HEK293 (cell line): Measurements from ENCODE around the gene MRPL14.
A peak's percentile ranks its signal among the peaks of the same experiment; 100 is the strongest.

Source experiments
- CTCF ChIA-PET: fragments of 350-600 bp; formaldehyde crosslinking; extraction: SDS; loops from one replicate; lab custom pipeline; 2021; ENCODE audit warnings: antibody characterized with exemption; lab: Yijun Ruan, JAX
- POLR2A ChIA-PET: fragments of 300-600 bp; formaldehyde crosslinking; extraction: SDS; loops from one replicate; lab custom pipeline; 2020; ENCODE audit warnings: antibody characterized with exemption, inconsistent platforms; lab: Yijun Ruan, JAX
- H3K27ac ChIP-seq: fragments of 200-500 bp; sonication (Bioruptor generic); 2 replicates; pipeline ENCODE4 v1.5.1; 2014; ENCODE audit warnings: low read depth, low read length, control low read depth, inconsistent platforms; ENCODE audit errors: extremely low read depth
- H3K36me3 ChIP-seq, 2 experiments: fragments of 200-500 bp in 1 of 2; sonication (Bioruptor generic) in 1 of 2; 1 replicate in 1 of 2; 2 replicates in 1 of 2; pipeline ENCODE4 v1.5.1; 2014 to 2017; ENCODE audit warnings: inconsistent platforms in 2 of 2, low read length in 2 of 2; ENCODE audit not compliant: control insufficient read depth in 2 of 2, insufficient read depth in 1 of 2
- H3K4me1 ChIP-seq: fragments of 200-500 bp; sonication (Bioruptor generic); 2 replicates; pipeline ENCODE4 v1.5.1; 2014; ENCODE audit warnings: mild to moderate bottlenecking, low read length, inconsistent platforms; ENCODE audit not compliant: control insufficient read depth, insufficient read depth
- H3K4me3 ChIP-seq: 2 replicates; pipeline ENCODE4 v1.5.1; 2011; ENCODE audit warnings: low read depth, mild to moderate bottlenecking, control low read depth, low read length, moderate library complexity
- H3K9me3 ChIP-seq: fragments of 200-500 bp; sonication (Bioruptor generic); 2 replicates; pipeline ENCODE4 v1.5.1; 2014; ENCODE audit warnings: low read depth, low read length, inconsistent platforms; ENCODE audit not compliant: control insufficient read depth, insufficient read depth
- BCL11A ChIP-seq: fragments of 450-650 bp; formaldehyde crosslinking; IDR thresholded peaks from 2 replicates; pipeline ENCODE4 v1.5.1; 2016; ENCODE audit warnings: low read depth, missing biosample characterization, missing genetic modification characterization
- IKZF3 ChIP-seq: fragments of 450-650 bp; IDR thresholded peaks from 2 replicates; pipeline ENCODE4 v1.5.0; 2018; ENCODE audit warnings: missing biosample characterization, mild to moderate bottlenecking, missing genetic modification characterization, moderate library complexity
- KLF10 ChIP-seq: fragments of 450-650 bp; IDR thresholded peaks from 2 replicates; pipeline ENCODE4 v1.5.1; 2018; ENCODE audit warnings: missing biosample characterization, mild to moderate bottlenecking, missing genetic modification characterization
- KLF8 ChIP-seq: fragments of 450-650 bp; formaldehyde crosslinking; IDR thresholded peaks from 2 replicates; pipeline ENCODE4 v1.5.1; 2016; ENCODE audit warnings: missing biosample characterization, missing genetic modification characterization
- OVOL3 ChIP-seq: fragments of 450-650 bp; formaldehyde crosslinking; IDR thresholded peaks from 2 replicates; pipeline ENCODE4 v1.5.1; 2016; ENCODE audit warnings: missing biosample characterization, missing genetic modification characterization
- REPIN1 ChIP-seq: fragments of 450-650 bp; formaldehyde crosslinking; IDR thresholded peaks from 2 replicates; pipeline ENCODE4 v1.5.1; 2017; ENCODE audit warnings: missing biosample characterization, missing genetic modification characterization, low read depth
- SCRT2 ChIP-seq: fragments of 450-650 bp; formaldehyde crosslinking; IDR thresholded peaks from 2 replicates; pipeline ENCODE4 v1.5.1; 2016; ENCODE audit warnings: missing biosample characterization, missing genetic modification characterization
- ZBTB48 ChIP-seq: fragments of 450-650 bp; formaldehyde crosslinking; IDR thresholded peaks from 2 replicates; pipeline ENCODE4 v1.5.1; 2016; ENCODE audit warnings: missing biosample characterization, missing genetic modification characterization
- ZFHX2 ChIP-seq: fragments of 450-650 bp; formaldehyde crosslinking; conservative IDR thresholded peaks from 2 replicates; pipeline ENCODE4 v1.5.1; 2016; ENCODE audit warnings: missing biosample characterization, missing genetic modification characterization
- ZIC2 ChIP-seq: fragments of 450-650 bp; formaldehyde crosslinking; IDR thresholded peaks from 2 replicates; pipeline ENCODE4 v1.5.1; 2016; ENCODE audit warnings: missing biosample characterization, missing genetic modification characterization
- ZNF114 ChIP-seq: fragments of 450-650 bp; formaldehyde crosslinking; IDR thresholded peaks from 2 replicates; pipeline ENCODE4 v1.5.0; 2017; ENCODE audit warnings: missing biosample characterization, missing genetic modification characterization
- ZNF146 ChIP-seq: fragments of 450-650 bp; formaldehyde crosslinking; IDR thresholded peaks from 2 replicates; pipeline ENCODE4 v1.5.1; 2016; ENCODE audit warnings: missing biosample characterization, missing genetic modification characterization
- ZNF157 ChIP-seq: fragments of 450-650 bp; formaldehyde crosslinking; IDR thresholded peaks from 2 replicates; pipeline ENCODE4 v1.5.1; 2016; ENCODE audit warnings: missing biosample characterization, missing genetic modification characterization
- ZNF239 ChIP-seq: fragments of 450-650 bp; formaldehyde crosslinking; IDR thresholded peaks from 2 replicates; pipeline ENCODE4 v1.5.1; 2016; ENCODE audit warnings: missing biosample characterization, missing genetic modification characterization
- ZNF354C ChIP-seq: fragments of 450-650 bp; formaldehyde crosslinking; IDR thresholded peaks from 2 replicates; pipeline ENCODE4 v1.5.1; 2016; ENCODE audit warnings: missing biosample characterization, missing genetic modification characterization, low read depth, borderline replicate concordance
- ZNF391 ChIP-seq: fragments of 450-650 bp; formaldehyde crosslinking; IDR thresholded peaks from 2 replicates; pipeline ENCODE4 v1.5.1; 2016; ENCODE audit warnings: low read depth, missing biosample characterization, missing genetic modification characterization, borderline replicate concordance
- ZNF404 ChIP-seq: fragments of 450-650 bp; formaldehyde crosslinking; IDR thresholded peaks from 2 replicates; pipeline ENCODE4 v1.5.1; 2017; ENCODE audit warnings: missing biosample characterization, missing genetic modification characterization
- ZNF529 ChIP-seq: fragments of 450-650 bp; formaldehyde crosslinking; IDR thresholded peaks from 2 replicates; pipeline ENCODE4 v1.5.1; 2017; ENCODE audit warnings: missing genetic modification characterization, missing biosample characterization; ENCODE audit not compliant: insufficient replicate concordance
- ZNF530 ChIP-seq: fragments of 450-650 bp; formaldehyde crosslinking; IDR thresholded peaks from 2 replicates; pipeline ENCODE4 v1.5.1; 2016; ENCODE audit warnings: low read depth, missing biosample characterization, missing genetic modification characterization
- ZNF558 ChIP-seq: fragments of 450-650 bp; formaldehyde crosslinking; IDR thresholded peaks from 2 replicates; pipeline ENCODE4 v1.5.1; 2016; ENCODE audit warnings: missing biosample characterization, missing genetic modification characterization
- ZNF600 ChIP-seq: fragments of 450-650 bp; formaldehyde crosslinking; IDR thresholded peaks from 2 replicates; pipeline ENCODE4 v1.5.1; 2016; ENCODE audit warnings: missing biosample characterization, missing genetic modification characterization
- ZNF621 ChIP-seq: fragments of 450-650 bp; formaldehyde crosslinking; IDR thresholded peaks from 2 replicates; pipeline ENCODE4 v1.5.1; 2017; ENCODE audit warnings: missing biosample characterization, missing genetic modification characterization
- ZNF626 ChIP-seq: fragments of 450-650 bp; sonication (Bioruptor Pico); formaldehyde crosslinking; IDR thresholded peaks from 2 replicates; pipeline ENCODE4 v1.5.1; 2018; ENCODE audit warnings: missing biosample characterization, missing genetic modification characterization, inconsistent platforms
- ZNF654 ChIP-seq: fragments of 450-650 bp; formaldehyde crosslinking; IDR thresholded peaks from 2 replicates; pipeline ENCODE4 v1.5.1; 2016; ENCODE audit warnings: low read depth, missing biosample characterization, missing genetic modification characterization
- ZNF660 ChIP-seq: fragments of 450-650 bp; IDR thresholded peaks from 2 replicates; pipeline ENCODE4 v1.5.1; 2018; ENCODE audit warnings: missing biosample characterization, mild to moderate bottlenecking, missing genetic modification characterization
- ZNF664 ChIP-seq: fragments of 450-650 bp; formaldehyde crosslinking; IDR thresholded peaks from 2 replicates; pipeline ENCODE4 v1.5.1; 2016; ENCODE audit warnings: missing biosample characterization, missing genetic modification characterization
- TF ChIP-seq, protein P1 (sequence below): fragments of 450-650 bp; formaldehyde crosslinking; IDR thresholded peaks from 2 replicates; pipeline ENCODE4 v1.5.1; 2017; ENCODE audit warnings: missing biosample characterization, missing genetic modification characterization
- TF ChIP-seq, protein P2 (sequence below): fragments of 450-650 bp; formaldehyde crosslinking; IDR thresholded peaks from 2 replicates; pipeline ENCODE4 v1.5.1; 2016; ENCODE audit warnings: missing biosample characterization, missing genetic modification characterization
- TF ChIP-seq, protein P3 (sequence below): fragments of 450-650 bp; formaldehyde crosslinking; IDR thresholded peaks from 2 replicates; pipeline ENCODE4 v1.5.1; 2016; ENCODE audit warnings: missing biosample characterization, missing genetic modification characterization

MRPL14 gene

DNA sequence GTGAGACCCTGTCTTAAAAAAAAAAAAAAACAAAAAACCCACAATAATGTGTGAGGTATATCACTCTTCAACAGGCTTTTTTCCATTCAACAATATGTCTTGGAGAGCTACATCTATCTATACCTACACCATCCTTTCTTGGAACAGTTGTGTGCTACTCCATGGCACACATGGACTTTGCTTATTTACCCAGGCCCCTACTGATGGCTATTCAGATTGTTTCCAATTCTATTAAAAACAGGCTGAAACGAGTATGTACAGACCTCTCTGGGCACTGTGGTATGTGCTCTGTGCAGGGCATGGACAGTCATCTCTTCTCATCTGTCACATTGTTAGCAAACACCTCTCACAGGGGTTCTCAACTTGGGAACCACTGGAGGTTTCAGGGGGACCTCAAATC lies 28.1 kb downstream of the MRPL14 start:
- ChIA-PET POLR2A (interaction anchor here (0.6 to 2.0 kb wide), 3 partner anchors 28 to 429 kb away, joined by 3 to 5 read pairs (median 4); partner anchors contain the start of genes HSP90AB1, MRPL14 and TMEM63B), CTCF (interaction anchor here (0.6 to 4.6 kb wide), 18 partner anchors 11 to 766 kb away, joined by 3 to 54 read pairs (median 4); no protein-coding TSS in a partner anchor)
- H3K27ac ChIP-seq, result no peak overlapping the region
- H3K9me3 ChIP-seq, result no peaks in the 10 kb centered on the region
- no peak for TF ChIP-seq ZNF391 (tag by site-specific recombination)
- TF ChIP-seq SCRT2 (tag by site-specific recombination), result no peak
- no peak for TF ChIP-seq ZNF626 (tag by site-specific recombination)
- TF ChIP-seq, protein P1, sequence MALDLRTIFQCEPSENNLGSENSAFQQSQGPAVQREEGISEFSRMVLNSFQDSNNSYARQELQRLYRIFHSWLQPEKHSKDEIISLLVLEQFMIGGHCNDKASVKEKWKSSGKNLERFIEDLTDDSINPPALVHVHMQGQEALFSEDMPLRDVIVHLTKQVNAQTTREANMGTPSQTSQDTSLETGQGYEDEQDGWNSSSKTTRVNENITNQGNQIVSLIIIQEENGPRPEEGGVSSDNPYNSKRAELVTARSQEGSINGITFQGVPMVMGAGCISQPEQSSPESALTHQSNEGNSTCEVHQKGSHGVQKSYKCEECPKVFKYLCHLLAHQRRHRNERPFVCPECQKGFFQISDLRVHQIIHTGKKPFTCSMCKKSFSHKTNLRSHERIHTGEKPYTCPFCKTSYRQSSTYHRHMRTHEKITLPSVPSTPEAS (tag by site-specific recombination), result no peak
- no peak for TF ChIP-seq ZNF664 (tag by site-specific recombination)
- no peak for TF ChIP-seq ZNF114 (tag by site-specific recombination)
- no peak for TF ChIP-seq ZNF157 (tag by site-specific recombination)
- no peak for TF ChIP-seq BCL11A
- no peak for TF ChIP-seq ZNF354C (tag by site-specific recombination)
- no peak for TF ChIP-seq ZIC2 (tag by site-specific recombination)
- TF ChIP-seq ZNF239 (tag by site-specific recombination), result no peak
- TF ChIP-seq OVOL3 (tag by site-specific recombination), result no peak
- no peak for TF ChIP-seq ZNF529 (tag by site-specific recombination)
- TF ChIP-seq REPIN1 (tag by site-specific recombination), result no peak
- TF ChIP-seq KLF10 (tag by site-specific recombination), result no peak
- TF ChIP-seq ZNF404 (tag by site-specific recombination), result no peak
- no peak overlapping the region for H3K4me3 ChIP-seq
- no peaks in the 10 kb centered on the region for H3K4me1 ChIP-seq
- peaks cover 14 to 53% of the 10 kb centered on the region in 2 experiments; a peak in 2 of 3 replicates for H3K36me3 ChIP-seq

DNA sequence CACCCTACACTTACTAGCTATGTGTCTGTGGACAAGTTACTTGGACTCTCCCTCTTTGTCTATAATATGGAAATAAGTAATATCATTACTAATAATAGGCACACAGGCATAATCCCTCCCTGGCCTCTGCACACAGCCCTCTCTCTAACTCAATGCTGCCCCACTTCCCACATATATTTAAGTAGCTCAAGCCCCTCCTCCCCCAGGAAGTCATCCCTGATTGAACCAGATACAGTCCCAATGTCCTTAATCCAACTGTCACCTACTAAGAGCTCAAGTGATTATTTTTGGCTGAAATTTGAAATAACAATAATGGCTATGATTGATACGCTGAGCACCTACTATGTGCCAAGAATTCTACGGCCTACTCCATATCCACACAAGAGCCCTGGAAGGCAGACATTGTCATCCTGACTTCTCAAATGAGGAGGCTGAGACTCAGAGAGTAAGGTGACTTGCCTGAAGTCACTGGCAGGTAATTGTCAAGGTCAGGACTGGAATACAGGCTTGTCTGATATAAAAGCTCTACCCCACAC lies 29.4 kb downstream of the MRPL14 start:
- H3K27ac ChIP-seq, result no peak overlapping the region
- no peaks in the 10 kb centered on the region for H3K9me3 ChIP-seq
- CTCF ChIA-PET, result interaction anchor here (0.6 to 4.6 kb wide), 24 partner anchors 8 to 329 kb away, joined by 3 to 54 read pairs (median 4); no protein-coding TSS in a partner anchor
- H3K4me1 ChIP-seq, result no peaks in the 10 kb centered on the region
- H3K36me3 ChIP-seq, result peaks cover 14 to 48% of the 10 kb centered on the region in 2 experiments; a peak in 2 of 3 replicates
- TF ChIP-seq ZNF146 (no peak), ZNF558 (tag by site-specific recombination) (no peak), IKZF3 (tag by site-specific recombination) (no peak), ZNF530 (no peak), ZBTB48 (no peak), ZFHX2 (tag by site-specific recombination) (no peak), ZNF621 (no peak), ZIC2 (tag by site-specific recombination) (no peak)
- POLR2A ChIA-PET, result interaction anchor here (0.6 to 1.2 kb wide), 3 partner anchors 30 to 149 kb away, joined by 3 to 8 read pairs (median 4); partner anchors contain the start of genes HSP90AB1, MRPL14 and TMEM63B
- no peak overlapping the region for H3K4me3 ChIP-seq

DNA sequence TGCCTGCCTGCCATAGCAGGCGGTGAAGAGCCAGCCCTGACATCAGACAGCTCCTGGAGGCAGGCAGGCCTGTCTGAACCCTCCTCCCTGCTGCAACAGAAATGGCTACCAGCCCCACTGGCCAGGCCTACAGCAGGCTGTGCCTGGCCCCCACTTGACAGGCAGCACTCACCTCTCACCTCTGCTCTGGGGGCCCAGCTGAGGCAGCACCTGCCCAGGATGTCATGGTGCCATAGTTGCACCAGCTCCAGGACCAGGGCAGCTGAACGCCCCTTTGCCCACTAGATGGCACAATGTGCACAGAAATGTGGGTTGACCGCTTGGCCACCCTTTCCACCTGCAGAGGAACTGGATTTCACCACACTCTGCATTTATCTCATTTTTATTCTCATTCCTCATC lies 30.6 kb downstream of the MRPL14 start:
- no peak overlapping the region for H3K4me3 ChIP-seq
- POLR2A ChIA-PET, result interaction anchor here (0.6 to 1.2 kb wide), 3 partner anchors 140 to 208 kb away, joined by 3 to 6 read pairs (median 4); partner anchors contain the start of gene SLC35B2
- no peaks in the 10 kb centered on the region for H3K9me3 ChIP-seq
- TF ChIP-seq ZNF654 (tag by site-specific recombination) (peak; percentile 89), ZNF600 (tag by site-specific recombination) (peak; percentile 82), ZNF660 (tag by site-specific recombination) (peak; percentile 44; the same call in 1 of the 2 replicates), KLF8 (tag by site-specific recombination) (no peak)
- TF ChIP-seq, protein P2, sequence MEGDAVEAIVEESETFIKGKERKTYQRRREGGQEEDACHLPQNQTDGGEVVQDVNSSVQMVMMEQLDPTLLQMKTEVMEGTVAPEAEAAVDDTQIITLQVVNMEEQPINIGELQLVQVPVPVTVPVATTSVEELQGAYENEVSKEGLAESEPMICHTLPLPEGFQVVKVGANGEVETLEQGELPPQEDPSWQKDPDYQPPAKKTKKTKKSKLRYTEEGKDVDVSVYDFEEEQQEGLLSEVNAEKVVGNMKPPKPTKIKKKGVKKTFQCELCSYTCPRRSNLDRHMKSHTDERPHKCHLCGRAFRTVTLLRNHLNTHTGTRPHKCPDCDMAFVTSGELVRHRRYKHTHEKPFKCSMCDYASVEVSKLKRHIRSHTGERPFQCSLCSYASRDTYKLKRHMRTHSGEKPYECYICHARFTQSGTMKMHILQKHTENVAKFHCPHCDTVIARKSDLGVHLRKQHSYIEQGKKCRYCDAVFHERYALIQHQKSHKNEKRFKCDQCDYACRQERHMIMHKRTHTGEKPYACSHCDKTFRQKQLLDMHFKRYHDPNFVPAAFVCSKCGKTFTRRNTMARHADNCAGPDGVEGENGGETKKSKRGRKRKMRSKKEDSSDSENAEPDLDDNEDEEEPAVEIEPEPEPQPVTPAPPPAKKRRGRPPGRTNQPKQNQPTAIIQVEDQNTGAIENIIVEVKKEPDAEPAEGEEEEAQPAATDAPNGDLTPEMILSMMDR (tag by site-specific recombination), result peak; percentile 88
- TF ChIP-seq, protein P3, sequence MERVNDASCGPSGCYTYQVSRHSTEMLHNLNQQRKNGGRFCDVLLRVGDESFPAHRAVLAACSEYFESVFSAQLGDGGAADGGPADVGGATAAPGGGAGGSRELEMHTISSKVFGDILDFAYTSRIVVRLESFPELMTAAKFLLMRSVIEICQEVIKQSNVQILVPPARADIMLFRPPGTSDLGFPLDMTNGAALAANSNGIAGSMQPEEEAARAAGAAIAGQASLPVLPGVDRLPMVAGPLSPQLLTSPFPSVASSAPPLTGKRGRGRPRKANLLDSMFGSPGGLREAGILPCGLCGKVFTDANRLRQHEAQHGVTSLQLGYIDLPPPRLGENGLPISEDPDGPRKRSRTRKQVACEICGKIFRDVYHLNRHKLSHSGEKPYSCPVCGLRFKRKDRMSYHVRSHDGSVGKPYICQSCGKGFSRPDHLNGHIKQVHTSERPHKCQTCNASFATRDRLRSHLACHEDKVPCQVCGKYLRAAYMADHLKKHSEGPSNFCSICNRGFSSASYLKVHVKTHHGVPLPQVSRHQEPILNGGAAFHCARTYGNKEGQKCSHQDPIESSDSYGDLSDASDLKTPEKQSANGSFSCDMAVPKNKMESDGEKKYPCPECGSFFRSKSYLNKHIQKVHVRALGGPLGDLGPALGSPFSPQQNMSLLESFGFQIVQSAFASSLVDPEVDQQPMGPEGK (tag by site-specific recombination), result 0 out of 2 replicates have a peak, but pooled peaks have one; percentile 8
- TF ChIP-seq, all 188 proteins: peak for 5
- Histone ChIP-seq H3K27ac (no peak overlapping the region), H3K36me3 (peaks cover 9 to 40% of the 10 kb centered on the region in 2 experiments; a peak in 2 of 3 replicates), H3K4me1 (no peaks in the 10 kb centered on the region)
- CTCF ChIA-PET, result interaction anchor here (0.6 to 4.6 kb wide), 29 partner anchors 9 to 576 kb away, joined by 3 to 54 read pairs (median 5); no protein-coding TSS in a partner anchor
